GM18526 (cell line): ENCODE results near the gene NMRAL1.

ENCODE experiments used
- POLR2A ChIP-seq: IDR thresholded peaks from 3 replicates; pipeline ENCODE4 v1.6.1; 2011; ENCODE audit not compliant: insufficient read length; ENCODE audit errors: extremely low read depth

Gene NMRAL1

DNA sequence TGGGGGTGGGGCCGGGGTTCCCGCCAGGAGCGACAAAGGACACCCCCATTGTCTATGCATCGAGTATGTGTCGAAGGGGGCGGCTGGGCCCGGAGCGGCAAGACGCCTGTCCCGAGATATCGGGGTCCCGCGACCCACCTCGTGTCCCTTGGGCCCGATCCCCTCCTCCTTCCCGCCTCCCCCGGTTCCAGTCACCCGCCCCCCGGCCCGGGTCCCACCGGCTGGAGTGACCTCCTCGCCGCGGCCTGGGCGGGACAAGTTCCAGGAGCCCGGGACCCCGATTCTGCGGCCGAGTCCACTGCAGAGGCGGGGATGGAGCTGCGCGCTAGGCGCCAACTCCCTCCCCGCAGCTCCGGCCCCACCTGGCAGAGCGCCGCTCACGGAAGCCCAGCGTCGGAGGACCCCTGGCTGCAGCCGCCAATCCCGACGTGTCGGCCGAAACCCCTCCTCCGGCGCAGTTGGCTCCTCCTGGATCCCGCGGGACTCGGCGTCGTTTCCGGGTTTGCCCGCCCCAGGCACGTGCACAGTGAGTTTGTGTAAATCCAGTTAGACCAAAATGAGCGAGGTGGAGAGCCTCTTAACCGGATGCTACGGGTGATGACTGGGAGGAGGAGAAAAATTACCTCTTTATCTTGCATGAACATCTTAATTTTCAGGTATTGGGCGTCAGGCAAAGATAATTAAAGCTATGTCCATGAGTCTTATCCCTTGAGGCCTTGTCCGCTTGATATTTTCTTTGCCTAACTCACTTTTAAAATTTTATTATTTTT lies at the start of gene NMRAL1:
NMRAL1 (minus strand) TSS at position 434 of the 770 bp plus-strand sequence. CDS start 493 bp downstream, outside the sequence.
- TF ChIP-seq POLR2A, result peak; percentile 85

DNA sequence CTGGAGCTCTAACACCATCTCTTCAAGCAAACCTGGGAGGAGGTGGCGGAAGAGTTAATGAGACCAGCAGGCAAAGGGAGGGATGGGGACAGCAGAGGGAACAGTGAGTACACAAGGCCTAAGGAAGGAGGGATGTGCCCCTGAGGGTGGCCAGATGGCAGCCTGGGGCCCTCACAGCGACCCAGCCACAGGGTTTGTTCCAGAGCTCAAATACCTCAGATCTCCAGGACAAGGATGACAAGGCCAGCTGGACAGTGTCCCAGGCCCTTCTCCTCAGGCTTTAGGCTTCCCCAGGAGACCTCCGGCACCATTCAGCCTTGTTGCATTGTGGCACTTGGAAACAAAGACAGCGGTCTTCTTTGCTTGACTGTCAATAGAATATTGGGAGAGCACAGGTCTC lies 49.3 kb upstream of the NMRAL1 start:
- no peak for TF ChIP-seq POLR2A

DNA sequence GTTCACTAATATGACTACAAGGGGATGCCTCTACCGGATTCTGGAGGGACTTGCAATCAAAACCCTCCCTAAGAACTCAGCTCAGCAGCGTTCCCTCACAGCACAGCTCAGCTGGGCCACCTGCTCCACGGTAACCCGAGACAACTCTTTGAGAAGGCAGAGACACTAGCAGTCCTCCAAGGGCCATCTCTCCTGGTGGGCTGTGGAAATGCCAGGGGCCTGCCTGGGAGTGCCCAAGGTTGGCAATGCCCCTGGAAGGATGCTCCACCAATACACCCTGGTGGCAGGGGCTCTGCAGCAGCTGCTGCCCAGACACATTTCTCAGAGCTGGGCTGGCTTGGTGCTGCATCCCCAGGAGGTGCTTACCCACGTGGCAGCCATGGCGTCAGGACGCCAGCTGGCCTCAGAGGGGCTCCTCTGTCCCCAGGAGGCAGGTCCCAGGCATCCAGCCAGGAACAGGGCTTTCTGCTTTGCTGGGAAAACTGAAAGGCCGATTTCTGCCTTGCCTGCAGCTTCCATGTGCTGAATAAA lies 47.7 kb upstream of the NMRAL1 start:
- no peak for TF ChIP-seq POLR2A

DNA sequence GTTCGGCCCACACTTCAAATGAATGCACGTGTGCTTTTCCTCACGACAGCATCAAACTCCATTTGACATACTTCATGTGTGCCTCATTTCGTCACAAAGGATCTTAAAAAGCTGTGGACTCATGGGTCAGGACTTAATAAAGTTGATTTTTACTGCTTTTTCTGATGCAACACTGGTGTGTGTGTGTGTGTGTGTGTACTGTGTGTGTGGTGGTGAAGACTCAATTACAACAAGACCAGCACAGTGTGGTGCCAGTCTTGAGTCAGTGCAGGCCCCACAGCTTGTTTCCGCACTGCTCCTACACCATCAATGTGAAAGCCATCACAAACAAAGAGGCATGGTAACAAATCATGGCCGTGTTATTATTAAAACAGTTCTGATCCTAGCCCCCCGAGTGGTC lies 46.5 kb upstream of the NMRAL1 start:
- no peak for TF ChIP-seq POLR2A

DNA sequence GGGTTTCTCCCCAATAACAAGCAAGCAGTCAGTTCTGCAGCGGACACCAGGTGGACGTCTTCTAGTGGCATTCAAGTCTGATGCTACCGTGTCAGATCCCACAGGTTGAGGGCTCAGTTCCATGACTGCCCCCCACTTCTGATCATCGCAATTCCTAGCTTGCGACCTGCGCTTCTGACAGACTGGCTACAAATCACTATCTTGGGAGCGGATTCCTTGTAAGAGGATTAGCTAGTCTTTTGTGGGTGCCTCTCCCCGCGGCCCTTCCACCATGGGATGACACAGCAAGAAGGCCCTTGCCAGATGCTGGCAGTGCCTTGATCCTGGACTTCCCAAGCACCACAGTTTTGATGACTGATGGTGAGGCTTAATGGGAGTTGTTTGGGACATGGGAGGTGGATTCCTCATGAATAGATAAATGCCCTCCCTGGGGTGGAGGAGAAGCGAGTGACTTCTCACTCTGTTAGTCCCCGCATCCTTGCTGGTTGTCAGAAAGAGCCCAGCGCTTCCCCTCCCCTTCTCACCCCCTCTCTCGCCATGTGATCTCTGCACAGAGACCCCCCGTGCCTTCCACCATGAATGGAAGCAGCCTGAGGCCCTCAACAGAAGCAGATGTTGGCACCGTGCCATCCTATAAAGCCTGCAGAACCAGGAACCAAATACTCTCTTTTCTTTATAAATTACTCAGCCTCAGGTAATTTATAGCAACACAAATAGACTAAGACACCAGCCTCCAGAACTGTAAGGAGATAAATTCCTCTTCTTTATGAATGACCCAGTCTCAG lies 45.0 kb upstream of the NMRAL1 start:
- TF ChIP-seq POLR2A, result no peak

DNA sequence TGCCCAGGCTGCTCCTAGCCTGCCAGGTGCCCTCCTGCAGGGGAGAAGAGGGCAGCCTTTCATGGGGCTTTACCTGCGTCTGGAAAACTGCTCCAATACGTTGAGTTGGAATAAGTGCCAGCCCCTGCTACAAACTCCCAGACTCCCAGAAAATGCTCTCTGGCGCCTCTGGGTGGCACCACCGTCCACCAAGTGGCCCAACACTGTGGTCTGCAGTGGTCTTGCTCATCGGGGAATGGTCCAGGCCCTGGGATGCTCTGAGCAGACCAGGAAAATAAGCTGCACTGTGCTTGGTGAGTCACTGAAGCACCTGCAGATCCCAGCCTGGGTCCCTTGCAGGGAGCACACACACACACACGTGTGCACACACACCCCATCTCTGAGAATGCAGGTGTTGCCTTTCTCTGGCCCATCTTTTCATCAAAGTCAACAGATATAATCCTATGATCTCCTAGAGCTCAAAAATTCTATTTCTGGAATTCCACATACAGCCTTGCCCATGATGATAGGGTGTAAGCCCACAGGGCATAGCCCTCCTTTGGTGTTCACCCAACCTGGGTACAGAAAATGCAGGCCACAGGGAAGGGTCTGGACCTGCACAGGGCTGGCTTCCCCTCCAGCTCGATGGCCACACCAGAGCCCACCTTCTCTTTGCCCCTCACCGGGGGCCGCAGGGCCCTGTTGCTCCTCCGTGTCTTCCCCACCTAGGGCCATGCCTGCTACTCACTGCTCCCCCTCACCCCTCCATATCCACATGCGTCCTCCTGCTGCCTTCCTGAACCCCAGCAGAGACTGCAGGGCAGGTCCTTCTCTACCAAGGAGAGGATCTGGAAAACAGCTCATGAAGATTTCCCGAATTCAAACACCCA lies 43.6 kb upstream of the NMRAL1 start:
- TF ChIP-seq POLR2A, result no peak

DNA sequence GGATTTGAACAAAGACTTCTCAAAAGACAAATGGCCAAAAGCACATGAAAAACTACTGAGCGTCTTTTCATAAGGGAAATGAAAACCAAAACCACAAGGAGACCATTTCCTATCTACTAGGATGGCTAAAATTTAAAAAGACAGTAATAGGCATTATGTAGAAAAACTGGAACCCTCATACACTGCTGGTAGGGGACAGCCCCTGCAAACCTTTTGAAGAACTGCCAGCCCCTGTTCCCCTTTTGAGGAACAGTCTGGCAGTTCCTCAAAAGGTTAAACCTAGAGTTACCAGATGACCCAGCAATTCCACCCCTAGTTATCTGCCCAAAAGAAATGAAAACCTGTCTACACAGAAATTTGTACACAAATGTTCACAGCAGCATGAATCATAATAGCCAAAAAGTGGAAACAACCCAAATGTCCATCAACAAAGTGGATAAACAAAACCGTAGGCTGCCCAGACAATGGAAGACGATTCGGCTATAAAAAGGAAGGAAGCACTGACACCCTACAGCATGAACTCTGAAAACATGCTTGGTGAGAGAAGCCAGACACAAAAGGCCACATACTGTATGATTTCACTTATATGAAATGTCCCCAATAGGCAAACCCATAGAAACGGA lies 41.3 kb upstream of the NMRAL1 start:
- no peak for TF ChIP-seq POLR2A

DNA sequence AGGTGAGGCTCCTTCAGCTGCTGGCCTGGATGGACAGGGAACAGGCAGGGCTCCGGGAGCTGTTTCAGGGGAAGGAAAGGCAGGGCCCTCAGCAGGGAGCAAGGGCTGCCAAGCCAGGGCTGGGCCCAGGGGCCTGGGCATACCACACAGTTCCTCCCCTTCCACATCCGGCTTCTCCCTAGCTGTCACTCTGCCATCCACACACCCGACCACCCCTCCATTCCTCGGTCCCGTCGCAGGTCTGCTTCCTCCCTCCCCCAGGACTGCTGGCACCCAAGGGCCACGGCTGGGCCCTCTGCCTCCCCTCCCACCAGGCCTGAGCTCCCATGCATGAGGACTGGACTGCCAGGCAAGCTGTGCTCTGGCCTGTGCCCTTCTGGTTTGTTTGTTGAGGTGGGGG lies 40.2 kb upstream of the NMRAL1 start:
- no peak for TF ChIP-seq POLR2A

DNA sequence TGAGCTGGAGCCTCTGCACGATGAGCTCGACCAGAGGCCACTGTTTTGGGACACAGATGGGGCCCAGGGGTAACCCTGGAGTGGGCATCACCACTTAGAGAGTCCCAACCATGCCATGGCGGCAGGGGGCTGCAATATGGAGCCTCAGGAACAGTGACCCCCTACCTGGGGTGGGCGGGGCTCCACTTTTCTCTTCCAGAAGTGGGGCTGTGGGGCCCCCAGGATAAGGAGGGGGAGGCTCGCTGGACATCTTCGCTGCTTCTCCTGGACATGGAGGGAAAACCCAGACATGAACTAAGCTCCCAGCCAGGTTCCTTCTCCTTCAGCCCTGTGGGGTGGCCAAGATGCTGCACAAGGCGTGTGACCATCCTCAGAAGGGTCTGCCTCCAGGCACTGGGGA lies 39.5 kb upstream of the NMRAL1 start:
- no peak for TF ChIP-seq POLR2A

DNA sequence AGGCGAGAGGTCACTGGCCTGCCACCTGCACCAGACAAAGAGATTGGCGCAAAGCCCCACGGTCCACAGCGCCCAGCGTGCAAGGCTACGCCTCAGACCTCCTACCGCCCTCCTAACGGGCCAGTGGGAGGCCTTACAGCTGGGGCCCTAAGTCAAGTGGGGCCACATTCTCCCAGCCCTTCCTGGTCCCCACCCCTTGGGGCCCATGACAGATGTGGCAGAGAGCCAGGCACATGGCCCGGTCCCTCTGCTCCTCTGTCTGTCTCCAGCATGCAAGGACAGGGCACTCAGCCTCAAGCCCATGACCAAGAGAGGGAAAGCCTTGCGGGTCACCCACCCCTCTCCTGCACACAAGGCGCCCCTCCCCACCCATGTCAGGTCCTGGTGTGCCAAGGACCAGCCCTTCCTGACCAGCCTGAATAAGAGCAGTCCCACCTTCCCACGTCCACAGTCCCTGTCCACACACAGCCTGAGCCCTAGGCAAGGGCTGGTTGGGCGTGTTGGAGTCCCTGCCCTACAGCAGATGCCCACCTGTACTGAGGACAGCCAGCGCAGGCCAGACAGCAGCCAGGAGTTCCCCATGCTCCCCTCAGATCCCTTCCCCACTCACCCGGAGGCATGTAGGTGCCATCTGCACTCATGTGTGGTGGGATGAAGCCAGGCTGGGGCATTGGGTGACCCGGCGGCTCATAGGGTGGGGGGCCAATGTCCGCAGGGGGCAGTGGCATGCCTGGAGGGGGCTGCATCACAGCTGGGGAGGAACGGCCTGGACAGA lies 38.8 kb upstream of the NMRAL1 start:
- no peak for TF ChIP-seq POLR2A

DNA sequence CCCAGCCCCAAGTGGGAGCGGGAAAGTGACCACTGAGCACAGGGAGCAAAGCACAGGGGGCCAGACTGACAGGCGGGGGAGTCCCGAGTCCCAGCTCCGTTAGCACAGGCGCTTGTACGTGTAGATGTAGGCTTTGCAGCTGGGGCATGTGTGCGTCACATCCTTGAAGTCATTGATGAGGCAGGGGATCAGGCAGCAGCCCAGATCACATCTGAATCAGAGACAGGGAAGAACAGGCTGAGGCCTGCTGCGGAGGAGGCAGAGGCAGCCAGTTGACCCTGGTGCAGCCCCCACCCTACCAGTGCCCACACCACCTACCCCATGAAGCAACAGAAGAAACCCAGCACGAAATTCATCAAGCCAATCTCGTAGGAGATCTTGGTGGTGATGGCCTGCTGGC lies 38.0 kb upstream of the NMRAL1 start:
- TF ChIP-seq POLR2A, result no peak

DNA sequence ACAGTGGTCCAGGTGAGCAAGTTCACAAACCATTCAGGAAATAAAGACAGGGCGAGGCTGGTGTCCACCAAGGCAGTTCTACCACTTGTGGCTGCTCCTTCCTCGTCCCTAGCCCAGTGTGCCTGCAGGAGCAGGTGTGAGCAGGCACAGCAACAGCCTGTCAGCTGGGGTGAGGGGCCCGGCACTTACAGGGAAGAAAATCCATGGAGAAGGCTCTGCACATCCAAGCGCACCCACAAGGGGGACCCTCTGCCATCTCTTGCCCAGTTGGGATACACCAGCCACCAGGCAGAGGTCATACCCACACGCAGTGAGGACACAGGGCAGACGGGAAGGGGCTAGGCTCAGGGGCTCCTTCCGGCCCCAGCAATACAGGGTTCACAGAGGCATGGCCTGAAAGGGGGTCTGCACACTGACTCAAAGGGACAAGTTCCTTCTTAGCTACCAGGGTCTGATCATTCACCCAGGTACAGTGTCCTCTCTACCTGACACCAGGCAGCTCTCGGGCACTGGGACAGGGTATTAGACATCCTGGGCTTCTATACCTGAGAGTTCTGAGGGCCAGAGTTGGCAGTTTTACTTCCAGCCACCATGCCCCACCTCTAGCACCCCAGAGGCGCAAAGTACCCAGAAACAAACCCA lies 37.1 kb upstream of the NMRAL1 start:
- no peak for TF ChIP-seq POLR2A

DNA sequence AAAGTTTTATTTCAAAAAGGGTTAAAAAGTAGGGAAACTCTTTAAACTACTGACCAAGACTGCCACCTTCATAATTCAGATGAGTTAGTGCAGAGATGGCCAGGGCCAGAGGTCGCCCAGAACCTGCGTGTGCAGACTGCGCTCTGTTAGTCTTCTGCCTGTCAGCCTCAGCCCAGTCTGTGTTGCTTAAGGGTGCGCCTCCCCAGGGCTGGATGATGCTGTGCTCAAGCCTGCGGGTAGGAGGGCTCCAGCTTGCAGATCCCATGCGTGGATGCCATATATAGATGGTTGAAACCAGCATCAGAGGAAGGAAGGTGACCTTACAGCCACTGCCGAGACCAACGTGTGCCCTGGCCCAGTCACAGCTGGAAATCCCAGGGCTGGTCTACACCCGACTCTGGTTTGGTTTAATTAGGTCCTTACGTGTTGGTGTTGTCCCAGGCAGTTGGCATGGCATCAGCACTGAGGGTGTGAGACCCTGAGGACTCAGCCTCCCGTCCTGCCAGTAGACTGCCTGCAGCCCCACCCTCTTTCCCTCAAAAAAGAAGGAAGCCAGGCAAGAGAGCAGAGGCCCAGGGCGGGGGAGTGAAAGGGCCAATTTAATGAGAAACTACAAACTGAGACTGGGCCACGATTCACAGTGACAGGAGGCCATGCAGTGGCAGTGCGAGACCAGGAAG lies 36.5 kb upstream of the NMRAL1 start:
- no peak for TF ChIP-seq POLR2A
